Measurements from ENCODE around the gene CES2. TPM values are rescaled to one million over a fixed set of nuclear protein-coding genes. Genes with fewer than 3 reads are reported as not detected.

CES2 gene
- total and polyA plus RNA-seq, 2 donors (not counting 3 experiments of a cell fraction or from before 2014, with no cell fraction given) = 19.1 to 28.8 TPM

DNA sequence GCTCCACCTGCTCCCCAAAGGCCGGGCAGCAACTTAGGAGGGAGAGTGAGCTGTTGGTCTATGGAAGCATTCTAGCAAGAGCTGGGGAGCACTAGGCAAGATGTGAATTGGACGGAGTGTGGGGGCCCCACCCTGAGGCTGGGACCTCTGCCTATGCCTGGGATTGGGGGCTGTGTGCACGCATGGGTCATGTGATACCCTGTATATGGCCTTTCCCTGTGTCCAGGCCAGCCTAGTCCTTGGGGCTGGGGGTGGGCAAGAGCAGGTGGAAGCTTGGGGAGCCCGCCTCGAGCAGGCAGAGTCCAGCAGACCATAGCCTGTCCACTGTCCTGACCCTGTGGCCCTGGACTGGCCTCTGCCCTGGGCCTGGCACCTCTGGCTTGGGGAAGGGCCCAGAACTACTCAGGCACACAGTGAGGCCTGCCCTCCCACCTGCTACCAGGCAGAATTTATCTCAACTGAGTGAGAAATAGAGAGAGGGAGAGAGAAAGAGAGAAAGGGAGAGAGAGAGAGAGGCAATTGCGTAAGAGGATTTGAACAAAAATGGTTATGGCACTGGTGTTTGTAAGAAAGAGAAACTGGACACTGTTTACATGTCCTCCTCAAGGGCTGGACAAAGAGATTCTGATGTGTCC lies 35.9 kb upstream of the CES2 start:
- H3K36me3 ChIP-seq (ENCODE audit: control insufficient read depth in 2 of 2, extremely low read depth in 1 of 2, insufficient read depth in 2 of 2, low read length in 2 of 2) = no peaks in the 10 kb centered on the region
- no peak overlapping the region for H3K4me2 ChIP-seq (ENCODE audit: insufficient read depth, low read length)
- POLR2A ChIA-PET = no interaction called here
- H3K79me2 ChIP-seq (ENCODE audit: control insufficient read depth, insufficient read depth, low read length) = no peaks in the 10 kb centered on the region
- DNase-seq (ENCODE audit: low read depth, low spot score) = no peak
- no peaks in the 10 kb centered on the region for H4K20me1 ChIP-seq (replicated peaks; ENCODE audit: control insufficient read depth, extremely low read depth, insufficient read depth, low read length)
- no peaks in the 10 kb centered on the region for H3K9me1 ChIP-seq (replicated peaks; ENCODE audit: control insufficient read depth, extremely low read depth, insufficient read depth, low read length)
- no peak for FAIRE-seq
- peaks cover 8% of the 10 kb centered on the region for H3K4me1 ChIP-seq (ENCODE audit: control insufficient read depth, extremely low read depth, insufficient read depth, low read length)
- H3K4me3 ChIP-seq (replicated peaks in 1 of 3; ENCODE audit: insufficient read depth in 1 of 3, low read depth in 1 of 3, low read length in 3 of 3) = no peak overlapping the region
- intact Hi-C loops (cut with micrococcal nuclease) = loop anchor here (10.0 kb wide), 1 partner anchor 1955 kb away; no protein-coding TSS in a partner anchor
- TF ChIP-seq POLR2AphosphoS5 (IDR thresholded peaks at IDR 0.05; ENCODE audit: insufficient read depth, low read depth, low read length) (no peak), JUN (IDR thresholded peaks at IDR 0.05; ENCODE audit: borderline replicate concordance, insufficient read depth, insufficient read length, low read depth) (no peak)
- H3K27ac ChIP-seq (ENCODE audit: insufficient read depth, low read depth, low read length) = no peak overlapping the region
- H3K27me3 ChIP-seq (ENCODE audit: control insufficient read depth in 2 of 2, insufficient read depth in 2 of 2, low read length in 2 of 2) = no peaks in the 10 kb centered on the region
- no peak overlapping the region for H2AFZ ChIP-seq (ENCODE audit: low read depth, low read length)
- dilution Hi-C loops (cut with MboI; ENCODE audit: extremely low pct_ligation_motif_present, low sequenced_read_pairs) = no loop called here
- BruUV-seq (replicated peaks) = no TSS peak
- no peak overlapping the region for H3K9ac ChIP-seq (replicated peaks; ENCODE audit: extremely low read depth, insufficient read depth, low read length)
- H3K9me3 ChIP-seq (replicated peaks; ENCODE audit: control insufficient read depth, insufficient read depth, low read length) = no peaks in the 10 kb centered on the region
- CTCF ChIA-PET = no interaction called here

DNA sequence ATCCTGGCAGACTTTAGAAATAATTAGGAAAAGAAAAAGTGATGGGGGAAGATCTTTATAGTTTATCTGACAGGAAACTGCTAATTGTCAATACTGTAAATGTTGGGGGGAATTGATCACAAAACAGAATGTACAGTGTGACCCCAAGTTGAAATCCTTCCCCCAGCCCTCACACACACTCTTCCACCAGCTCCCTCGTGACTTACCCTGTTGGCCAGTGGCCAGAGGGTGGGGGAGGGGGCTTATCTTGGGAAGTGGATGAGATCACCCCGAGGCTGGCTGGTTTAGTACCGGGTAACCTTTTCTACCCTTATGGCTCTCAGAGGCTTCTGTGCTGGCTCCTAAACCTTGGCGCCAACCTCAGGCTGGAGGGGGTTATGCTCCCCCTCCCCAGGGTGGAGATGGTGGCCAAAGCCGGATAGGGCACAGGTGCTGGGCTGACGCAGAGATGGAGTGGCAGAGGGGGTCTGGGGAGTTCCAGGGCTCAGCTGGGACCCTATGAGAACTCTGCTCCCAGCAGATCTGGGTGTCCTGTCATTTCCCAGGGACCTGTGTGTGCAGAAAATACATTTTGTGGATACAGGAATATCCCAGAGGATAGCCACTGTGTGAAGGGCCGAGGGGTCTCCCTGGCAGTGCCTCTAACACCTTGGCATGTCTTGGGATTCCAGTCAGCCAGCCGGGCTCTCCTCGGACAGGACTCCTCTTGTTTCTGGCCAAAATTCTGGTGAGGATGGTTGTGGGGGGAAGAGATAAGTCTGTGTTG lies 35.2 kb upstream of the CES2 start:
- Histone ChIP-seq H3K9ac (replicated peaks; ENCODE audit: extremely low read depth, insufficient read depth, low read length) (peak overlapping the region; percentile 18), H3K9me3 (replicated peaks; ENCODE audit: control insufficient read depth, insufficient read depth, low read length) (no peaks in the 10 kb centered on the region), H2AFZ (ENCODE audit: low read depth, low read length) (no peak overlapping the region), H3K4me3 (replicated peaks in 1 of 3; ENCODE audit: insufficient read depth in 1 of 3, low read depth in 1 of 3, low read length in 3 of 3) (no peak overlapping the region), H4K20me1 (replicated peaks; ENCODE audit: control insufficient read depth, extremely low read depth, insufficient read depth, low read length) (no peaks in the 10 kb centered on the region), H3K4me2 (ENCODE audit: insufficient read depth, low read length) (no peak overlapping the region), H3K79me2 (ENCODE audit: control insufficient read depth, insufficient read depth, low read length) (no peaks in the 10 kb centered on the region), H3K36me3 (ENCODE audit: control insufficient read depth in 2 of 2, extremely low read depth in 1 of 2, insufficient read depth in 2 of 2, low read length in 2 of 2) (no peaks in the 10 kb centered on the region), H3K9me1 (replicated peaks; ENCODE audit: control insufficient read depth, extremely low read depth, insufficient read depth, low read length) (no peaks in the 10 kb centered on the region), H3K27ac (ENCODE audit: insufficient read depth, low read depth, low read length) (no peak overlapping the region), H3K4me1 (ENCODE audit: control insufficient read depth, extremely low read depth, insufficient read depth, low read length) (peaks cover 8% of the 10 kb centered on the region), H3K27me3 (ENCODE audit: control insufficient read depth in 2 of 2, insufficient read depth in 2 of 2, low read length in 2 of 2) (no peaks in the 10 kb centered on the region)
- DNase-seq (ENCODE audit: low read depth, low spot score) = peak; percentile 74
- TF ChIP-seq GATA2 (IDR thresholded peaks at IDR 0.05; ENCODE audit: insufficient read depth, insufficient read length, low read depth, low read length) (peak; percentile 52), POLR2AphosphoS5 (IDR thresholded peaks at IDR 0.05; ENCODE audit: insufficient read depth, low read depth, low read length) (peak; percentile 26), JUN (IDR thresholded peaks at IDR 0.05; ENCODE audit: borderline replicate concordance, insufficient read depth, insufficient read length, low read depth) (no peak)
- CTCF ChIA-PET = interaction anchor here (1.4 kb wide), 2 partner anchors 10 to 255 kb away, joined by 4 to 7 read pairs; no protein-coding TSS in a partner anchor
- POLR2A ChIA-PET = no interaction called here
- dilution Hi-C loops (cut with MboI; ENCODE audit: extremely low pct_ligation_motif_present, low sequenced_read_pairs) (no loop called here), intact Hi-C loops (cut with micrococcal nuclease) (loop anchor here (10.0 kb wide), 1 partner anchor 1955 kb away; no protein-coding TSS in a partner anchor)
- BruUV-seq (replicated peaks) = no TSS peak
- peak; percentile 78 for FAIRE-seq

All from endothelial cell of umbilical vein (primary cell).